H1 (cell line): ENCODE measurements around the gene ZNRF2.

Source experiments
- RFX5 ChIP-seq: IDR thresholded peaks from 2 replicates; pipeline ENCODE4 v1.6.1; 2011; ENCODE audit warnings: low read depth, low read length, improper control_type of control experiment, borderline replicate concordance
- TAF1 ChIP-seq: IDR thresholded peaks from 2 replicates; pipeline ENCODE4 v1.6.1; 2011; ENCODE audit warnings: mild to moderate bottlenecking, low read depth, low read length

GRCh38 chr7:30313793-30314192, 29.4 kb downstream of the ZNRF2 start:
- no peak for TF ChIP-seq RFX5
- TF ChIP-seq TAF1 = no peak
